Measurements from ENCODE around the gene OR4B1. TPM values are rescaled to one million over a fixed set of nuclear protein-coding genes. Genes with fewer than 3 reads are reported as not detected.

OR4B1 gene
- total RNA-seq, 2 experiments from 2014 or later: not detected

GRCh38 chr11:48263423-48263911, 46.9 kb downstream of the OR4B1 start, which contains the start of gene OR4X1:
Gene OR4X1 (plus strand): TSS chr11:48263861. CDS start chr11:48263861, 0 bp downstream.
- TF ChIP-seq CTCF (IDR thresholded peaks at IDR 0.05): no peak
- H3K27me3 Mint-ChIP-seq: no peaks in the 10 kb centered on the region
- ChIA-PET POLR2A (no interaction called here), CTCF (no interaction called here)
- Histone ChIP-seq H3K4me3 (ENCODE audit: low read length) (no peak within 1 kb of the TSS), H3K9me3 (ENCODE audit: control insufficient read depth in 1 of 2, insufficient read depth in 1 of 2, low read length in 2 of 2) (no peaks in the 10 kb centered on the region), H3K27ac (ENCODE audit: low read depth in 1 of 2, low read length in 2 of 2) (no peak within 1 kb of the TSS), H3K36me3 (ENCODE audit: insufficient read depth, low read length) (no peaks in the 10 kb centered on the region), H3K4me1 (ENCODE audit: insufficient read depth, low read length) (no peaks in the 10 kb centered on the region), H3K27me3 (ENCODE audit: control insufficient read depth in 1 of 2, insufficient read depth in 2 of 2, low read length in 2 of 2) (no peaks in the 10 kb centered on the region)
- no peaks in the 10 kb centered on the region for H3K36me3 Mint-ChIP-seq (ENCODE audit: low read depth)
- H3K4me3 Mint-ChIP-seq: no peak within 1 kb of the TSS
- ATAC-seq (ENCODE audit: poor library complexity) (no peak), DNase-seq (no peak)
- intact Hi-C loops (cut with DNase I, micrococcal nuclease): no loop called here
- H3K9me3 Mint-ChIP-seq: no peaks in the 10 kb centered on the region
- H3K4me1 Mint-ChIP-seq (ENCODE audit: low read depth): no peaks in the 10 kb centered on the region
- H3K27ac Mint-ChIP-seq: no peak within 1 kb of the TSS

Other genes starting within 250 kb of the OR4B1 start
- gene PTPRJ, start 236.3 kb upstream of the OR4B1 start, total RNA-seq: 10 to 100 TPM; 26.6 to 28.9 TPM
- not detected for gene OR4X2, start 28.3 kb downstream of the OR4B1 start, total RNA-seq
- gene OR4X1, start 47.1 kb downstream of the OR4B1 start, total RNA-seq: not detected
- not detected for gene OR4S1, start 89.4 kb downstream of the OR4B1 start, total RNA-seq
- not detected for gene OR4C3, start 108.1 kb downstream of the OR4B1 start, total RNA-seq
- not detected for gene OR4C5, start 149.7 kb downstream of the OR4B1 start, total RNA-seq

All from CD4-positive, alpha-beta T cell (primary cell).